GM12878 (cell line): ENCODE results near the gene EZH2. TPM values are rescaled to one million over a fixed set of nuclear protein-coding genes. Genes with fewer than 3 reads are reported as not detected.

Experiments used
- CHD4 ChIP-seq: fragments of 200-600 bp; sonication (generic); IDR thresholded peaks from 2 replicates; pipeline ENCODE4 v1.6.1; 2016; ENCODE audit warnings: mild to moderate bottlenecking
- CUX1 ChIP-seq: IDR thresholded peaks from 2 replicates; pipeline ENCODE4 v1.6.1; 2012; ENCODE audit warnings: improper control_type of control experiment, low read depth, low read length; ENCODE audit not compliant: insufficient replicate concordance
- ELK1 ChIP-seq: IDR thresholded peaks from 2 replicates; pipeline ENCODE4 v1.6.1; 2012; ENCODE audit warnings: low read depth, low read length, improper control_type of control experiment
- EZH2 ChIP-seq: IDR thresholded peaks from 2 replicates; pipeline ENCODE4 v1.6.1; 2012; ENCODE audit warnings: low read depth, mild to moderate bottlenecking, control low read depth, inconsistent platforms, low read length, borderline replicate concordance; ENCODE audit not compliant: control insufficient read depth
- HDAC2 ChIP-seq: fragments of 200-600 bp; sonication (generic); IDR thresholded peaks from 2 replicates; pipeline ENCODE4 v1.6.1; 2017
- IRF5 ChIP-seq: fragments of 450-650 bp; IDR thresholded peaks from 2 replicates; pipeline ENCODE4 v1.6.1; 2017; ENCODE audit warnings: borderline replicate concordance
- MAX ChIP-seq: IDR thresholded peaks from 2 replicates; pipeline ENCODE4 v1.6.1; 2012; ENCODE audit warnings: low read depth, low read length, improper control_type of control experiment
- NFXL1 ChIP-seq: fragments of 450-650 bp; IDR thresholded peaks from 2 replicates; pipeline ENCODE4 v1.6.1; 2017; ENCODE audit warnings: antibody characterized with exemption, mild to moderate bottlenecking, borderline replicate concordance
- RELB ChIP-seq: fragments of 450-650 bp; IDR thresholded peaks from 2 replicates; pipeline ENCODE4 v1.6.1; 2017; ENCODE audit warnings: low read depth, mild to moderate bottlenecking, moderate library complexity
- SP1 ChIP-seq: IDR thresholded peaks from one replicate; pipeline ENCODE4 v1.6.1; 2011; ENCODE audit warnings: low read depth, low read length
- SRF ChIP-seq, 2 experiments: IDR thresholded peaks; 2 replicates each; pipeline ENCODE4 v1.6.1; 2011; ENCODE audit warnings: low read depth in 2 of 2, low read length in 2 of 2, mild to moderate bottlenecking in 1 of 2, moderate library complexity in 1 of 2
- STAT1 ChIP-seq: fragments of 450-650 bp; conservative IDR thresholded peaks from 2 replicates; pipeline ENCODE4 v1.6.1; 2014; ENCODE audit warnings: antibody characterized with exemption, mild to moderate bottlenecking
- TCF12 ChIP-seq: IDR thresholded peaks from 2 replicates; pipeline ENCODE4 v1.6.1; 2011; ENCODE audit warnings: low read depth, mild to moderate bottlenecking, low read length
- ZBTB40 ChIP-seq: fragments of 450-650 bp; IDR thresholded peaks from 2 replicates; pipeline ENCODE4 v1.6.1; 2016; ENCODE audit warnings: mild to moderate bottlenecking, moderate library complexity, borderline replicate concordance
- ZNF274 ChIP-seq: IDR thresholded peaks from one replicate; pipeline ENCODE4 v1.8.0; 2011; ENCODE audit not compliant: insufficient read length, insufficient read depth
- ZSCAN29 ChIP-seq: fragments of 450-650 bp; IDR thresholded peaks from 2 replicates; pipeline ENCODE4 v1.6.1; 2017; ENCODE audit warnings: mild to moderate bottlenecking, moderate library complexity
- polyA plus RNA-seq, 11 experiments: library from polyadenylated mRNA; depleted of rRNA in 4 of 11; unstranded in 6 of 11; stranded (reverse) in 5 of 11; fragments of >200 nt; fragmentation: Nextera tagmentation in 4 of 11; fragmentation: Illumina TruSeq in 1 of 11; extraction: Ambion mirVana in 4 of 11; extraction: Trizol in 1 of 11; gene quantifications; 1 replicate in 1 of 11; 2 replicates in 10 of 11; pipeline versions ENCODE4 v1.2.1 to v1.2.3, GENCODE V29; 2011 to 2016; ENCODE audit warnings: inconsistent platforms in 2 of 11, missing spikeins in 2 of 11, low read depth in 1 of 11
- total RNA-seq, 4 experiments: library from RNA; depleted of rRNA in 3 of 4; stranded (reverse); fragments of >200 nt in 3 of 4; fragmentation: Illumina TruSeq in 1 of 4; extraction: Trizol in 1 of 4; gene quantifications; 2 replicates each; pipeline versions ENCODE4 v1.2.1 to v1.2.3, GENCODE V29; 2013 to 2021

The EZH2 gene
- total and polyA plus RNA-seq, 10 of the 15 experiments (the other 5 are each of a cell fraction or from before 2014, with no cell fraction given): 19.4 to 69.6 (median 40.8) TPM

GRCh38 chr7:148914208-148914777 lies 30.2 kb upstream of the EZH2 start (continued):
- TF ChIP-seq ZBTB40: no peak
- TF ChIP-seq STAT1: no peak
- TF ChIP-seq MAX: no peak
- TF ChIP-seq ZNF274: no peak
- TF ChIP-seq NFXL1: no peak
- no peak for TF ChIP-seq IRF5
- TF ChIP-seq CHD4: no peak
- TF ChIP-seq HDAC2: no peak
- TF ChIP-seq ZSCAN29: no peak
- no peak; the same call in 1 of the 2 replicates for TF ChIP-seq RELB
- TF ChIP-seq SRF (IDR thresholded peaks at IDR 0.05; ENCODE audit: low read depth in 2 of 2, low read length in 2 of 2): 0 out of 4 replicates have a peak, but pooled peaks of 1 of the 2 experiments have one; percentile 44
- no peak for TF ChIP-seq CUX1
- TF ChIP-seq SP1: no peak
- no peak for TF ChIP-seq EZH2
- peak; percentile 84 for TF ChIP-seq TCF12
- no peak for TF ChIP-seq ELK1
